DMS53 (cell line): Measurements from ENCODE around the gene ZSCAN22.

Experiments used
- DNase-seq: peaks from one replicate; lab custom pipeline; 2025; lab: John Stamatoyannopoulos, UW

The ZSCAN22 gene

DNA sequence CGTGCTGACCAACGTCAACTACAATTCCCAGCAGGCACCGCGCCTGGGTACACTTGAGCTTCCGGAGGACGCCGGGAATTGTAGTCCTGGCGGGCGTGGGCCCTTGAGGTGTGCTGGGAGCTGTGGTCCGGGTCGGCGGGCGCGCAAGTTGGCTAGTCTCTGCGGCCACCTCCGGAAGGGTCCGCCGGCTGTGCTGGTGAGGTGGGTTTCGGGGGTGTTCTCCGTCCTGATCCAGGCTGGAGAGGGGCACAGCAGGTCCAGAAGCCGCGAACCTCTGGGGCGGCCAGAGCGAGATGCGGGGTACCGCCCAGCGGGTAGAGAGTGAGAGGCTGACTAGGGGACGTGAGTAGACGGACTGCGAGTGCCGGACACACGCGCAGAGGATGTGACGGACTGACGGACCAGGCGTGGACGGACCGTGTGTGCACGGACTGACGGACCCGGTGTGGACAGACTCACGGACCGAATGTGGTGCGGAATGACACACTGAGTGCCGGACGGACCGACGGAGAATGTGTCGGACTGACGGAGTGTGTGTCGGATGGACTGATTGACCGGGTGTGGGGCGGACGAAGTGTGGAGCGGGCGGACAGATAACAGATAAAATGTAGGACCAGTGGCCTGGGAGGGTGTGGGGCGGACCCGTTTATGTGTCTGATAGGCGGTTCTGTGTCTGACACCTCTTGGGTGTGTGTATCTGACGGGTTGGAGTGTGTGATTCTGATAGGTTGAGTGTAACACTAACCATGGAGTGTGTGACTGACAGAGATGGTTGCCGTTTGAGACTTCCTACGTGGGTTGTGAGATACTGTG is at the start of gene ZSCAN22:
Gene ZSCAN22, plus strand, starts transcription at position 81 of the 813 bp plus-strand sequence. CDS start 7,809 bp downstream, outside the sequence.
- DNase-seq, result peak; percentile 98

DNA sequence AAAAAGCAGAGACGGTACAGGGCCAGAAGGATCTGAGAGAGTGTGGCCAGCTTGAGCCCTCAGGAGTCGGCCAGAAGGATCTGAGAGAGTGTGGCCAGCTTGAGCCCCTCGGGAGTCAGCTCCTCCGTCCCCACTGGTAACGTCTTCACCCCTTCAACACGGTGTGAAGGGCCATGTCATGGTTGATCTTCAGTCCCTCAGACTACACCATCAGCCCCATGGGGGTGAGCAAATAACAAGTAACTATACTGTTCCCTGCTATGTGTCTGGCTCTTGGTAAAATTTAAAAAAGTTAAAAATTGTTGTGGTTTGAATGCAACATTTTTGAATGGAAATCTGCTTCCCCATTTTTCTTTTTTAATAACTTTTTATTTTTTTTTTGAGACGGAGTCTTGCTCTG is 49.6 kb upstream of the ZSCAN22 start:
- no peak for DNase-seq

DNA sequence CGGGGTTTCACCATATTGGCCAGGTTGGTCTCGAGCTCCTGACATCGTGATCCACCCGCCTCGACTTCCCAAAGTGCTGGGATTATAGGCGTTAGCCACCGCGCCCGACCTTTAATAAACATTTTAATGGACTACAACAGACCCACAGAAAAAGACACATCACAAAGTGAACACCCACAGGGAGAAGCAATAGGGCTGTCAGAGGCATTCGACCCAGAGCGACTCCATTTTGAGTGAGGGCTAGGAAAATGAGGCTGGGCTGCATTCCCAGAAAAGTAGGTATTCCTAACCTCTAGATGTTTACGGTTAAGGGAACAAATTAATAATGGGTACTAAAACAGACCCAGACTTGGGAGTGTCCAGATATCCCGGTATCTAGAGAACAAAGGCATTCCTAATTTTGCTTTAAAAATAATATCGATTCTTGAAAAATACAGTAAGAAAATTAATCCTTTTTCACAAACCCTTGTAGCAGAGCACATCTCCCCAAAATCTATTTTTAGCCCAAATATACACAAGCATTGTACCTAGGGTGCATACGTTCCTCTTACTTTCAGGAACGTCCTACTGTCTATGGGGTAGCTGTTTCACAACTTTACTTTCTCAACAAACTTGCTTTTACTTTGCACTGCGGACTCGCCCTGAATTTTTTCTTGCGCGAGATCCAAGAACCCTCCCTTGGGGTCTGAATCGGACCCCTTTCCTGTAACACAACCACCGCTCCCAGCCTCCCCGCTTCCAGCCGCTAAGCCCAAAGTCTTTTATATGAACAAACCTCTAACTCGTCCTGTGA is 48.9 kb upstream of the ZSCAN22 start:
- DNase-seq, result peak; percentile 16

DNA sequence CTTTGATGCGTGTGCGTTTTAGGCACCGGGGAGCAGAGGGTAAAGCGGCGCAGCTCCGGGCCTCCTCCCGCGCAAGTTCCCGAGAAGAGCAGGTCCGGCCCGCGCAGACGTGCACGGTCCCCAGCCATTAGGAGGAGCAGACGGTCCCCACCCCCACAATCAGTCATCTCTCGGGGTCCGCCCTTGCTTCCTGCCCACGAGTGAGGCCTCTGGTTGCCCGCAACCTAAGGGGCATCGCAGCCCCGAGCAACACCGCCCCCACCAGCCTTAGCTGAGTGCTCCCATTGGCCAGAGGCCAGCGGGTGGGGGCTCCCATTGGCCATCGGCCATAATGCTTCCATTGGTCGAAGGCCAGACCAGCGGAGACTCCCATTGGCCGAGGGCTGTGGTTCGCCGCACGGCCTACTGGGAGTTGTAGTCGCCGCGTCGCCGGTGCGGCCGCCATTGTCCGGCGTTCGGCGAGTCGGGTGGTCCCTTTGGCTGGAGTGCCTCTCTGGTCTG is 48.2 kb upstream of the ZSCAN22 start, which contains the start of gene ZNF8:
Gene ZNF8, plus strand, starts transcription at position 415 of the 501 bp plus-strand sequence. CDS start 127 bp downstream, outside the sequence.
- peak; percentile 99 for DNase-seq

DNA sequence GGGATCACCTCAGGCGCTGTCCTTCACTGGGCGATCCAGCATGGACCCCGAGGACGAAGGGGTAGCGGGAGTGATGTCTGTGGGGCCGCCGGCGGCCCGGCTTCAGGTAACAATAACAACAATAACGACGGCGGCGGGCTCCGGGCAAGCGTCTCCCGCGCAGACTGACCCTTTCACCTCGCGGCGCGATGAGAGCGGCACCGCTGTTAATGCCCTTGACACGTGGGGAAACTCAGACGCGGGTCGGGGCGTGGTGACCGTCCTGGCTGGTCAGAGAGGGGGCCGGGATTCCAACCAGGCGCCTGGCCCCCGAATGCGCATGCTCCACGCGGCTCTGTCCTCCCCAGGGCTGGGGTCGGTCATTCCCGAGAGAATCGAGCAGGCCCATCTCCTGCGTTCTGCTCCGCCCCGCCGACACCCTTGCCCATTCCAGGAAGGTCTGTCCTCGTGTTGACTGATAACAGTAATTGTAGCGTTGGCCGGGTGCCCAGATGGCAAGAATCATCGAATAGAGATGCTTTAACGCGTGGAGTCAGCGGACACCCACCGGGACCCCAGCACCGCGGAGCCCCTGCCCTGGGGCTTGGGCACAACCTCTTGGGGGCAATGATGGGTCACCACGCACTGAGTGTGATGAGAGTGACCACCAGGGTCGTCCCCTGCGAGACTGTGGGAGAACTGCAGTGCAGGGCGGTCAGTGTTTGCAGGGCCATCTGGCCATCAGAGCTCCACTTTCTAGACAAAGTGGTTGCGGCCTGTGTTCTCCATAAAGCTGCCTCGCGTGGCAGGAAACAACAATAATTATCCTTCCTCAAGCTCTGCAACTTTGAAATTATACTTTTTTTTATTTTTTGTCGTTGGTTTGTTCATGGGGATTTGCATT is 47.5 kb upstream of the ZSCAN22 start:
- peak; percentile 77 for DNase-seq

DNA sequence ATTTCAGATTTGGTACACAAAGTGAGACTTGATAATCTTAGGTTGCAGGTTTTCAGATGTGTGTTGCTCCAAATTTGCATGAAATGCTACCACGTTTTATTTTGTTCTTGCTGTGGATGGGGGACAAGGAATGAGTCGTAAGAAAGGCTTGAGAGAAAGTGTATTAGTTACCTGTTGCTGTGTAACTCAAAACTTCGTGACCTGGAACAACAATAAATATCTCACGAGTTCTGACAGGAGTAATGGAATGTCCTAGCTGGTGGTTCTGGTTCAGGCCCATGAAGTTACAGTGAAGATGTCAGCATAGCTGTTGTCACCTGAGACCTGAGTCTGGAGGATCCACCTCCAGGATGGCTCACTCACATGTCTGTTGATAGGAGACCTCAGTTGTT is 46.9 kb upstream of the ZSCAN22 start:
- DNase-seq, result no peak

DNA sequence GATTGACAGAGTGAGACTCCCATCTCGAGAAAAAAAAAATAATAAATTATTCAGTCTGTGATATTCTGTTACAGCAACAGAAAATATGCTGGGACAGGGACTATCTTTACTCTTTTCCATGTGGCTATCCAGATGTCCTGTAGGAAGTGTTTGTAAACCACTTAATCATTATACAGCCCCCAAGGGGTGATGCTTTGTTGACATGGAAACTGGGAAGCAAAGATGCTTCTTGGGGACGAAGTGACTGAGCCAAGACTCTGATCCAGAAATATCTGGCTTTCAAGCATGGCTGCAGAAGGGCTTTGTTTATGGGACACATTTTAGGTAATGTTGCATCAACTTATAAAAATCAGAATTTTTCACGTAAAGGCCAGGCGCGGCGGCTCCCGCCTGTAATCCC is 42.6 kb upstream of the ZSCAN22 start:
- DNase-seq, result no peak

DNA sequence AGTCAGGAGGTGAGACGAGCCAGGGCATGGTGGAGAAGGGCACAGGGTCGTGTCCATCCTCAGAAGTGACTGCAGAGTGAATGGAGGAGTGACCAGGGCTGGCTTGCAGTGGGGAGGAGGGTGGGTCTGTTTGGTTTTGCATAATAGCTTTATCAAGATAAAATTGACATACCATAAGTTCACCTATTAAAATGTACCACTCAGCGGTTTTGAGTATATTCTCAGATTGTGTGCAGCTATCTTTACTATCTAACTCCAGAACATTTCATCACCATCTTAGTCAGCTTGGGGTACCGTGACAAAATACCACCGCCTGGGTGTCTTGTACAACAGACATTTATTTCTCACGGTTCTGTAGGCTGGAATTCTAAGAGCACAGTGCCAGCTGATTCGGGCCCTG is 34.9 kb upstream of the ZSCAN22 start:
- no peak for DNase-seq

DNA sequence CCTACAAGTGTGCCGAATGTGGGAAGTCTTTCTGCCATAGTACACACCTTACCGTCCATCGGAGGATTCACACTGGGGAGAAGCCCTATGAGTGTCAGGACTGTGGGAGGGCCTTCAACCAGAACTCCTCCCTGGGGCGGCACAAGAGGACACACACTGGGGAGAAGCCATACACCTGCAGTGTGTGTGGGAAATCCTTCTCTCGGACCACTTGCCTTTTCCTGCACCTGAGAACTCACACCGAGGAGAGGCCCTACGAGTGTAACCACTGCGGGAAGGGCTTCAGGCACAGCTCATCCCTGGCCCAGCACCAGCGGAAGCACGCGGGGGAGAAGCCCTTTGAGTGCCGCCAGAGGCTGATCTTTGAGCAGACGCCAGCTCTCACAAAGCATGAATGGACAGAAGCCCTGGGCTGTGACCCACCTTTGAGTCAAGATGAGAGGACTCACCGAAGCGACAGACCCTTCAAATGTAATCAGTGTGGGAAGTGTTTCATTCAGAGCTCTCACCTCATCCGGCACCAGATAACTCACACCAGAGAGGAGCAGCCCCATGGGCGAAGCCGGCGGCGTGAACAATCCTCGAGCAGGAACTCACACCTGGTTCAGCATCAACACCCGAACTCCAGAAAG is 31.9 kb upstream of the ZSCAN22 start:
- DNase-seq, result no peak

DNA sequence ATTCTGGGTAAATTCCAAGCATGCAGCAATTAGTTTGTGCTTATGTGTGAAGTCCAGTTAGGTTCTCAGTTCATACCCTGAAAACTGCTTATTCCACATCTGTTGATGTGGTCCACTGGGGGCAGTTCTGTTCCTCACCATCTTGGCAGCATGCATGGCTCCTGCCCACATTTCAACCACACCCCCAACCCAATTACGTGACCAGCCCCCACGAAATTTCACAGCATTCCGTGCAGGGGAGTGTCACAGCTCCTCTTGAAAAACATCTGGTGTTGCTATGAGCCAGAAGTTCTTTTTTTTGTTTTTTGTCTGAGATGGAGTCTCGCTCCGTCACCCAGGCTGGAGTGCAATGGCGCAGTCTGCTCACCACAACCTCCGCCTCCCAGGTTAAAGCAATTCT is 30.7 kb upstream of the ZSCAN22 start:
- DNase-seq, result no peak

DNA sequence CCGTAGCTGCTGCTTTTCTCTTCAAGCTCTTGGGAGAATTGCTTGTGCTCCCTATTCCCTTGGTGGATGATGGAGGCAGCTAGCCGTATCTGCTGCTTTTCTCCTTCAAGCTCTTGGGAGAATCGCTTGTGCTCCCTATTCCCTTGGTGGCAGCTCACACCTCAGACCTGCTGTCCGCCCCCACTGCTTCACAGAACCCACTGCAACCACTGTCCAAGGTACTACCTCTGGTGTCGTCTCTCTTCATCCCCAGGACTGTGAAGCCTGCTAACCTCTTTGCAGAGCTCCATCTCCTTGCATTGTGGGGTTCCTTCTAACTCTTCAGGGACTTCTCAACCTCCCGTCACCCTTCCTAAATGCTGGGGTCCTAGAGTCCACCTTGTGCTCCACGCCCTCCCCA is 26.2 kb upstream of the ZSCAN22 start:
- DNase-seq, result no peak

DNA sequence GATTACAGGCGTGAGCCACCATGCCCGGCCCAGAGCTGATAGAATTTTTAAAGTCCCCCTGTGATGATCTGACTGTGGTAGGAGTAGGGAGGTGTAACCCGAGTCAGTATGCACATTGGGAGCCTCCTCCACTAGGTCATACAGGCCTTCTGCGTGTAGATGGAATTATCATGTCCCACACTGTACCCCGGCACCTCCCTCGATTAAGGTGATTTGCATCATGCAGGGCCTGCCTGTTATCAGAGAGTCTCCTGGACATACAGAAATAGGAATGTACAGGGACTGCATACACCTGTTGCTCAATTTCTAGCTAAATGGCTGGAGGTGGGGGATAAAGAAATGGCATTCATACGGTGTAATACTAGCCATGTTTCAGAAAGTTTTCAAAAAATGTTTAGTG is 22.5 kb upstream of the ZSCAN22 start:
- DNase-seq, result peak; percentile 23

DNA sequence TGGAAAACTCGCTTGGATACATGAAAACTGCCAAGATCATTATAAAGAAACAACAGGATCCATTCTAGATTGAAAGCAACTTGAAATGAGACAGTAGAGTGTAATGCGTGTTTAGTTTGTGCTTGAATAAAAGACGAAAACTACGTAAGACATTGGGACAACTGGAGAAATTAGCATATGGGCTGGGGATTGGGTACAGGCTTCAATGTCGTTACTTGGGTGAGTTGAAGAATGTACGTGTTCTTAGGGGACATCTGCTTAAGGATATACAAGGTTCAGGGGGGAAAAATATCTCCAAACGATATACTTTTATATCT is 22.1 kb upstream of the ZSCAN22 start:
- peak; percentile 76 for DNase-seq

DNA sequence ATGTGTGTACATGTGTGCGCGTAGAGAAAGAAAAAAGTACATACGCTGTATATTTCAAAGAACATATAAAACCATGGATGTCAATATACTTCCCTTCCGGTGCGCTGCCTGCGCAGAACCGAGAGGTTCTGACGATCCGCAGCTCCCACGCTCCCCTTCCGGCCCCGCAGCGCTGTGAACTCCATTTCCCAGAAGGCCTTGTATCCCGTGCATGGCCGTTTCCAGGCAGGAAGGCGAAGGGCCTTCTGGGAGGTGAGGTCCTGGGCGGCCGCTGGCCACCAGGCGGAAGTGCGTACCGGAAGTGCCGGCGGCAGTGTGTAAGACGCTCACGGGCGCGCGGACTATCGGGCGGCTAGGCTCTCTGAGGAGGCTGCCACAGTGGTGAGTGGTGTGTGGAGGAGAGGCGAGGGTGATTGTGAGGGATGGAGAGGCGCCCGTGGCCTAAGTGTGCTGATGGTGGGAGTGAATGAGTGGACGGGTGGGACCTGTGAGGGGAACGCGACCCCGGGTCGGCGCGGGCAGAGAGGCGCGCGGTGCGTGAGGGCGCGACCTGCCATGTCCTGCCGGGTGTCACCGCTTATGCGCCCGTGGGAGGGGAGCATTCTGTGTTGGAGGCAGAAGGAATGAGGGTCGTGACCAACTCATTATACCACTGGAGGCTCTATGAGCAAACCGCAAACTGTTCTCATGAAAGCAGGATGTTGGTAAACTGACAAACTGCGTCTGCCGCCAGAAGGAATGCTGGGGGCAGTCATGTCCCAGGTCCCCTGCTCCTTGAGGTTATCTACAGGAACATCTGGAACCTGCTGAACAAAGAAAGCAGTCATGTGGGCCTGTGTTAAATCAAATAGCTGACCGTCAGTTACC is 21.5 kb upstream of the ZSCAN22 start, which contains the start of gene ERVK3-1:
Gene ERVK3-1, plus strand, starts transcription at position 313 of the 867 bp plus-strand sequence. CDS start 6,792 bp downstream, outside the sequence.
- peak; percentile 99 for DNase-seq

DNA sequence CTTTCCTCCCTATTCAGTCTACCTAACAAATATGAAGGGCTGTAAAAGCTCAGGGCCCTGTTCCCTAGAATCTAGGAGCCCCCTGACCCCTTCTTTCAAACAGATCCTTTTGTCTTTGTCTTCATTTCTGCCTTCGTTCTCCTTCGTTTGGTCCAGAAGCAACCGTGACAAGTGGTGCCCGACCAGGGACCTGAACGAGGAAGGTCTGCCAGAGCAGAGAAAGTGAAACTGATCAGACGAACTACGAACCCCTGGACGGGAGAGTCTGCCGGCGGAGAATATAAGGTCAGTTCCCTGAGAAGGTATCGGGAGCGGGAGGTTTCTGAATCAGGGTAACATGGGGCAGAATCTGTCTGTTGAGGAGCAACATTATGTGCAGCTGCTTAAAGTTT is 20.9 kb upstream of the ZSCAN22 start:
- DNase-seq, result peak; percentile 57

DNA sequence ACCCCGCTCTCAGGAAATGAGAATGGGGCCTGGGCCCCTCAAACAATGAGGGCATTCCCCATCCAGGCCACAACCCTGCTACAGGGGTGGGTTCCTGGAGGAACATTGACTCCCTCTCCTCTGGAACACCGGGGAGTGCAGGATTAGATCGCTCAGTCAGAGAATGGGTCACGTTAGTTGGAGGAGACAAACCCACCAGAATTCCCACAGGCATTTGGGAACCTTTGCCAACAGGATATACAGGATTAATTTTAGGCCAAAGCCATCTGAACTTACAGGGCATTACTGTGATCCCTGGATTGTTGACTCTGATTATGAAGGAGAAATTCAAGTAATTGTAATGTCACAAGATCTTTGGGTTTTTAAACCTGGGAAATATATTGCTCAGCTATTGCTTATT is 19.1 kb upstream of the ZSCAN22 start:
- DNase-seq, result no peak

DNA sequence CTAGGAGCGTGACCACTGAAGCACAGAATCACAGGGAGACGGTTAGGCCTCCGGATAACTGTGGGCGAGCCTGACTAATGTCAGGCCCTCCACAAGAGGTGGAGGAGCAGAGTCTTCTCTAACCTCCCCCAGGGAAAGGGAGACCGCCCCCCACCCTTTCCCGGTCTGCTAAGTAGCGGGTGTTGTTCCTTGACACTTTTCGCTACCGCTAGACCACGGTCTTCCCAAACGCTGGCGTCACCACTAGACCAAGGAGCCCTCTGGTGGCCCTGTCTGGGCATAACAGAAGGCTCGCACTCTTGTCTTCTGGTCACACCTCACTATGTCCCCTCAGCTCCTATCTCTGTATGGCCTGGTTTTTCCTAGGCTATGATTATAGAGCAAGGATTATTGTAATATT is 16.1 kb upstream of the ZSCAN22 start:
- DNase-seq, result peak; percentile 30

DNA sequence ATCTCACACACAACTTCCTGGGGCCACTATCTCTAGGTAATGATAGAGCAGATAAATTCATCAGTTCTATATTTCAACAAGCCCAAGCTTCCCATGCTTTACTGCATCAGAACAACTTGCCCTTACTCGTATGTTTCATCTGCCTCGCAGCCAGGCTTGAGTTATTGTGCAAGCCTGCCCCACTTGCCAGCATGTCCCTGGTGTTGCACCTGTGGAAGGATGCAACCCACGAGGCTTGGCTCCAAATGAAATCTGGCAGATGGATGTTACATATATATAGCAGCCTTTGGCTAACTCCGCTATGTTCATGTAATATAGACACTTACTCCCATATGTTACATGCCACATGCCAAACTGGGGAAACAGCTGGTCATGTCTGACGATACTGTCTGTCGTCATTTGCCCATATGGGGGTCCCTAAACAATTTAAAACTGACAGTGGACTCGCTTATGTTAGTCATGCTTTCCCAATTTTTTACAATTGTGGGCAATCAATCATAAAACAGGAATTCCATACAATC is 15.4 kb upstream of the ZSCAN22 start:
- DNase-seq, result no peak

DNA sequence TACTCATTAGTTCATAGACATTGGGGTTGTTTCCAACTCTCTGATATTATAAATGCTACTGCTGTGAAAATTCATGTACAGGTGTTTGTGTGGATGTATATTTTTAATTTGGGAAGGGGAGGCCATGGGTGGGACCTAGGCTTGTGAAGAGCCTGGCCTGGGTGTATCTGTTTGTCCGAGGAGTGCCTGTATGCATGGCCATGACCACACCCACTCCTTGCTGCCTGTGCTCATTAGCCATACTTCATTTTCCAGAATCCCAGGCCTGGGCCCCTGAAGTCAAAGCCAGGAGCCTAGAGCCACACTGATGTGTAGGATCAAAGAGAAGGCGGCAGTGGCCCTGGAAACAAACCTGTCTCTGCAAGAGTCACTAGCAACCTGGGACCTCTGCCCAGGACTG is 11.2 kb upstream of the ZSCAN22 start:
- no peak for DNase-seq

DNA sequence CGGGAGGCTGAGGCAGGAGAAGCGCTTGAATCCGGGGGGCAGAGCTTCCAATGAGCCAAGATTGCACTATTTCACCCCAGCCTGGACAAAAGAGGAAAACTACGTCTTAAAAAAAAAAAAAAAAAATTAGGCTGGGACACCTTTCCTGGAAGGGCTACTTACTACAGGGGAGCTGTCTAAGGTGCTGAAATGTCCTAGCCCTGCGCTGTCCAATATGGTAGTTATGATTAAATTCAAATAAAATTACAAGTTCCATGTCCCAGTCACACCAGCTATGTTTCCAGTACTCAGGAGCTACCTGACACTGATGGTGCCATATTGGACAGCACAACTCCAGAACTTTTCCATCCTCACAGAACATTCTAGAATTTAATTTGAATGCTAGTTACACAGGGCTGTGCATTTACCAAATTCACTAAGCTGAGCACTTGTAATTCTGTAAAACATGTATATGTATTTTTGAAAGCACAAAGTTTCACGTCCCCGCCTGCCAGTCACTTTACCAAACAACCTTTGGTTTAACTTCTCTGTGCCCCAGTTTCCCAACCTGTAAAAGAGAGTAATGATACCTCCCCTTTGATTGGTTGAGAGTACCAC is 9.2 kb upstream of the ZSCAN22 start:
- peak; percentile 37 for DNase-seq
